Right forelimb (tissue), 1 donor: Measurements from ENCODE around the gene ATXN1.

Experiments used
- DNase-seq: peaks from one replicate; pipeline ENCODE4 v3.0.0-alpha.2; 2018

Gene ATXN1

GRCh38 chr6:16491666-16492313, 269.5 kb downstream of the ATXN1 start:
- no peak for DNase-seq

GRCh38 chr6:16490616-16491015, 270.6 kb downstream of the ATXN1 start:
- no peak for DNase-seq

- DNase-seq, result no peak
Observed at GRCh38 chr6:16488813-16489212, 272.4 kb downstream of the ATXN1 start.

- DNase-seq, result no peak
Observed at GRCh38 chr6:16487996-16488674, 273.1 kb downstream of the ATXN1 start.

- no peak for DNase-seq
Observed at GRCh38 chr6:16486661-16487060, 274.6 kb downstream of the ATXN1 start.

GRCh38 chr6:16483315-16483875, 277.9 kb downstream of the ATXN1 start:
- DNase-seq, result no peak

GRCh38 chr6:16482702-16483314, 278.5 kb downstream of the ATXN1 start:
- DNase-seq, result no peak

GRCh38 chr6:16481697-16482399, 279.4 kb downstream of the ATXN1 start:
- DNase-seq, result no peak

- no peak for DNase-seq
Observed at GRCh38 chr6:16480763-16481560, 280.3 kb downstream of the ATXN1 start.

GRCh38 chr6:16477367-16478149, 283.7 kb downstream of the ATXN1 start:
- no peak for DNase-seq

- no peak for DNase-seq
Observed at GRCh38 chr6:16476861-16477260, 284.4 kb downstream of the ATXN1 start.

- DNase-seq, result no peak
Observed at GRCh38 chr6:16475494-16475781, 285.8 kb downstream of the ATXN1 start.

GRCh38 chr6:16474772-16475493, 286.3 kb downstream of the ATXN1 start:
- DNase-seq, result no peak

- DNase-seq, result no peak
Observed at GRCh38 chr6:16473908-16474771, 287.1 kb downstream of the ATXN1 start.

- DNase-seq, result no peak
Observed at GRCh38 chr6:16473184-16473907, 287.9 kb downstream of the ATXN1 start.

- no peak for DNase-seq
Observed at GRCh38 chr6:16472349-16473069, 288.8 kb downstream of the ATXN1 start.

GRCh38 chr6:16471910-16472297, 289.4 kb downstream of the ATXN1 start:
- no peak for DNase-seq

- no peak for DNase-seq
Observed at GRCh38 chr6:16471222-16471909, 289.9 kb downstream of the ATXN1 start.
